Neural cell (in vitro differentiated cells): ENCODE data around the gene NAP1L1. TPM values are rescaled to one million over a fixed set of nuclear protein-coding genes. Genes with fewer than 3 reads are reported as not detected.

Source experiments
- H2AFZ ChIP-seq: fragments of 200-600, 300-800 bp; sonication (generic), shearing (Covaris generic); 2 replicates; pipeline ENCODE4 v1.6.0; 2014; ENCODE audit warnings: low read depth, mild to moderate bottlenecking, antibody characterized with exemption, low read length, moderate library complexity
- H3F3A ChIP-seq: fragments of 200-600 bp; shearing (Covaris generic); 2 replicates; pipeline ENCODE4 v1.6.1; 2016; ENCODE audit warnings: mild to moderate bottlenecking, moderate library complexity, mixed read lengths, antibody characterized with exemption, low read length; ENCODE audit not compliant: insufficient read depth, poor library complexity, severe bottlenecking
- H3K27ac ChIP-seq: fragments of 200-600, 300-800 bp; sonication (generic), shearing (Covaris generic); 2 replicates; pipeline ENCODE4 v1.5.1; 2014; ENCODE audit warnings: mild to moderate bottlenecking, low read length, moderate library complexity
- H3K27me3 ChIP-seq: fragments of 300-800, 200-600 bp; sonication (generic), shearing (Covaris generic); 2 replicates; pipeline ENCODE4 v1.6.0; 2014; ENCODE audit warnings: mild to moderate bottlenecking, low read depth, low read length, moderate library complexity; ENCODE audit not compliant: insufficient read depth
- H3K36me3 ChIP-seq: fragments of 300-800, 200-600 bp; sonication (generic), shearing (Covaris generic); 2 replicates; pipeline ENCODE4 v1.5.1; 2014; ENCODE audit warnings: mild to moderate bottlenecking, antibody characterized with exemption, low read length, moderate library complexity; ENCODE audit not compliant: insufficient read depth
- H3K4me2 ChIP-seq: fragments of 300-800, 200-600 bp; sonication (generic), shearing (Covaris generic); 2 replicates; pipeline ENCODE4 v1.6.0; 2014; ENCODE audit warnings: mild to moderate bottlenecking, low read length
- H3K4me3 ChIP-seq: fragments of 300-800, 200-600 bp; sonication (generic), shearing (Covaris generic); 2 replicates; pipeline ENCODE4 v1.5.1; 2014; ENCODE audit warnings: mild to moderate bottlenecking, low read length, moderate library complexity
- H3K79me2 ChIP-seq: fragments of 200-600 bp; shearing (Covaris generic); replicated peaks from 2 replicates; pipeline ENCODE4 v1.6.0; 2014; ENCODE audit warnings: mild to moderate bottlenecking, low read length, moderate library complexity; ENCODE audit not compliant: insufficient read depth
- H3K9ac ChIP-seq: fragments of 300-800, 200-600 bp; sonication (generic), shearing (Covaris generic); 2 replicates; pipeline ENCODE4 v1.6.1; 2016; ENCODE audit warnings: mild to moderate bottlenecking, low read length, mixed read lengths
- H3K9me2 ChIP-seq: fragments of 200-600 bp; shearing (Covaris generic); 2 replicates; pipeline ENCODE4 v1.6.1; 2016; ENCODE audit warnings: mild to moderate bottlenecking, low read length, mixed read lengths; ENCODE audit not compliant: insufficient read depth
- H3K9me3 ChIP-seq: fragments of 200-600, 300-800 bp; sonication (generic), shearing (Covaris generic); 2 replicates; pipeline ENCODE4 v1.6.1; 2016; ENCODE audit warnings: mild to moderate bottlenecking, mixed run types, low read length, moderate library complexity, mixed read lengths
- H4K20me1 ChIP-seq: fragments of 200-600 bp; shearing (Covaris generic); 2 replicates; pipeline ENCODE4 v1.6.1; 2016; ENCODE audit warnings: mild to moderate bottlenecking, mixed run types; ENCODE audit not compliant: insufficient read depth
- EP300 ChIP-seq: fragments of 450-650 bp; conservative IDR thresholded peaks from 2 replicates; pipeline ENCODE4 v1.6.1; 2014; ENCODE audit warnings: antibody characterized with exemption, mild to moderate bottlenecking, moderate library complexity; ENCODE audit not compliant: poor library complexity, severe bottlenecking
- MXI1 ChIP-seq: fragments of 450-650 bp; conservative IDR thresholded peaks from 2 replicates; pipeline ENCODE4 v1.6.1; 2014; ENCODE audit warnings: antibody characterized with exemption, mild to moderate bottlenecking; ENCODE audit not compliant: poor library complexity, severe bottlenecking
- POLR2AphosphoS5 ChIP-seq: IDR thresholded peaks from 2 replicates; pipeline ENCODE4 v1.6.1; 2012
- RAD21 ChIP-seq: fragments of 450-650 bp; conservative IDR thresholded peaks from 2 replicates; pipeline ENCODE4 v1.6.1; 2014; ENCODE audit warnings: antibody characterized with exemption, mild to moderate bottlenecking, moderate library complexity
- SMC3 ChIP-seq: fragments of 450-650 bp; conservative IDR thresholded peaks from 2 replicates; pipeline ENCODE4 v1.6.1; 2014; ENCODE audit warnings: antibody characterized with exemption, mild to moderate bottlenecking, moderate library complexity; ENCODE audit not compliant: poor library complexity
- TAF1 ChIP-seq: IDR thresholded peaks from 2 replicates; pipeline ENCODE4 v1.6.1; 2012; ENCODE audit warnings: low read depth
- polyA plus RNA-seq: library from polyadenylated mRNA; depleted of rRNA; stranded (reverse); fragments of >200 nt; gene quantifications from 2 replicates; pipeline ENCODE4 v1.2.3, GENCODE V29; 2014
- TF ChIP-seq, protein P1 (sequence below): IDR thresholded peaks from 2 replicates; pipeline ENCODE4 v1.6.1; 2012; ENCODE audit warnings: borderline replicate concordance

Gene NAP1L1
- polyA plus RNA-seq, 1 donor from 2014 or later, result 359 TPM

DNA sequence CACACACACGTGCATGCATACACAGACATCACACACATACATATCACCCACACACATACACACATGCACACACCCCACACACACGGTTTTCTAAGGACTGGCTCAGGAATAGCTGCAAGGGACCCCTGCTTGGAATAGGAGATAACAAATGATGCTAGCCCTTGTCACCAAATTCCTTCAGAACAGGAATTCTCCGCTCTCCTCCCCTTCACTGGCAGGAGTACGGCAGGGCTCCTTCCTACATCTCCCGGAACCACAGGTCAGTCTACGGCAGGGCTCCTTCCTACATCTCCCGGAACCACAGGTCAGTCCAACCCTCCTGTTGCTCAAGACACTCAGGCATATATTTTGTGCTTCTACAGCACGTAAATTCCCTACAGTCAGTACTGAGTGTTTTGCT lies 76.8 kb downstream of the NAP1L1 start:
- H4K20me1 ChIP-seq, result no peaks in the 10 kb centered on the region
- H3K9ac ChIP-seq, result no peak overlapping the region
- H3K36me3 ChIP-seq, result no peaks in the 10 kb centered on the region
- TF ChIP-seq EP300 (no peak), RAD21 (no peak), SMC3 (no peak), TAF1 (no peak), POLR2AphosphoS5 (no peak), MXI1 (no peak)
- TF ChIP-seq, protein P1, sequence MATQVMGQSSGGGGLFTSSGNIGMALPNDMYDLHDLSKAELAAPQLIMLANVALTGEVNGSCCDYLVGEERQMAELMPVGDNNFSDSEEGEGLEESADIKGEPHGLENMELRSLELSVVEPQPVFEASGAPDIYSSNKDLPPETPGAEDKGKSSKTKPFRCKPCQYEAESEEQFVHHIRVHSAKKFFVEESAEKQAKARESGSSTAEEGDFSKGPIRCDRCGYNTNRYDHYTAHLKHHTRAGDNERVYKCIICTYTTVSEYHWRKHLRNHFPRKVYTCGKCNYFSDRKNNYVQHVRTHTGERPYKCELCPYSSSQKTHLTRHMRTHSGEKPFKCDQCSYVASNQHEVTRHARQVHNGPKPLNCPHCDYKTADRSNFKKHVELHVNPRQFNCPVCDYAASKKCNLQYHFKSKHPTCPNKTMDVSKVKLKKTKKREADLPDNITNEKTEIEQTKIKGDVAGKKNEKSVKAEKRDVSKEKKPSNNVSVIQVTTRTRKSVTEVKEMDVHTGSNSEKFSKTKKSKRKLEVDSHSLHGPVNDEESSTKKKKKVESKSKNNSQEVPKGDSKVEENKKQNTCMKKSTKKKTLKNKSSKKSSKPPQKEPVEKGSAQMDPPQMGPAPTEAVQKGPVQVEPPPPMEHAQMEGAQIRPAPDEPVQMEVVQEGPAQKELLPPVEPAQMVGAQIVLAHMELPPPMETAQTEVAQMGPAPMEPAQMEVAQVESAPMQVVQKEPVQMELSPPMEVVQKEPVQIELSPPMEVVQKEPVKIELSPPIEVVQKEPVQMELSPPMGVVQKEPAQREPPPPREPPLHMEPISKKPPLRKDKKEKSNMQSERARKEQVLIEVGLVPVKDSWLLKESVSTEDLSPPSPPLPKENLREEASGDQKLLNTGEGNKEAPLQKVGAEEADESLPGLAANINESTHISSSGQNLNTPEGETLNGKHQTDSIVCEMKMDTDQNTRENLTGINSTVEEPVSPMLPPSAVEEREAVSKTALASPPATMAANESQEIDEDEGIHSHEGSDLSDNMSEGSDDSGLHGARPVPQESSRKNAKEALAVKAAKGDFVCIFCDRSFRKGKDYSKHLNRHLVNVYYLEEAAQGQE, result no peak
- no peak overlapping the region for H3K4me3 ChIP-seq
- no peak overlapping the region for H3K4me2 ChIP-seq
- H2AFZ ChIP-seq, result no peak overlapping the region
- H3K9me2 ChIP-seq, result no peaks in the 10 kb centered on the region
- no peak overlapping the region for H3K27ac ChIP-seq
- H3K79me2 ChIP-seq, result no peaks in the 10 kb centered on the region
- H3F3A ChIP-seq, result no peaks in the 10 kb centered on the region
- no peaks in the 10 kb centered on the region for H3K27me3 ChIP-seq
- H3K9me3 ChIP-seq, result no peaks in the 10 kb centered on the region

DNA sequence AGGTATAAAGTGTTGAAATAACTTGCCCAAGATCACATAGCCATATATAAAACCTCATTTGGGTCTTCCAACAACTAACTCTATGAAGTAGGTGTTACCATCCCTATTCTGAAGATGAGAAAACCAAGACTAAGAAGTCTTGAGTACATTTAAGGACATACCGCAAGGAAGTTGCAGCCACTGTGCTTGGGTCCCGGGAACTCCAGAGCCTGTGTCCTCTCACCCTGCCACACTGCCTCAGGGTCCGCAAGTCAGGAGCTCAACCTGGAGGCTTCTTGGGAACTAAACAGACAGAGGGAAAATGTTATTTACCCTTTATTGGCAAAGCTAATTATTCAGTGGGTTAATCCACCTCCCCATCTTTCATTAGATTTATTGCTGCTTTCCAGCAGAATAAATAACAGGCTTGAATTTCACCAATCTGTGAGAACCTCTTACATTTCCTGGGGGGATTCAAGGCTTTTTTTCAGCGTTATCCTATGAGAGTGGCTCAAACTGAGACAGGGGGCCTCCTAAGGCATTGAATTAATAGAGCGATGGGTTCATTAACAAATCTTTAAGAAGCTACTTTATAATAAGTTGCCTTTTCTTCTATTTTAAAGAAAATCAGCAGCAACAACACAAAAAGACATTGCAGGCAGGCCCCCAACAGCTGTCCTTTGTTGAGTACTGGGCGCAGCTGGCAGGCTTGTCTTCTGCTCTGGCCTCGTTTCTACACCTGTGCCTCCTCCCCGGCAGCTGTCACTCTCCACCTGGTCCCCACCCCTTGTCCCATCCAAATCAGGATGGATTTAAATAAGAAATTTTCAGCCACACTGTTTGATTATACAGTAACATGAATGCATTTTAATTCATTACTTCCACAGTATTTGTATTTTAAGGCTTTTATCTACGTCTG lies 78.2 kb downstream of the NAP1L1 start:
- Histone ChIP-seq H3K79me2 (no peaks in the 10 kb centered on the region), H3F3A (no peaks in the 10 kb centered on the region), H3K27ac (no peak overlapping the region), H3K9ac (peak overlapping the region; percentile 9), H3K4me3 (no peak overlapping the region), H3K9me2 (no peaks in the 10 kb centered on the region), H3K36me3 (no peaks in the 10 kb centered on the region), H3K9me3 (no peaks in the 10 kb centered on the region), H2AFZ (no peak overlapping the region), H3K27me3 (no peaks in the 10 kb centered on the region), H4K20me1 (no peaks in the 10 kb centered on the region), H3K4me2 (no peak overlapping the region)
- TF ChIP-seq, protein P1, result no peak
- no peak for TF ChIP-seq POLR2AphosphoS5
